GF-D8 (cell line): ENCODE data around the gene ZNF776.
A peak's percentile ranks its signal among the peaks of the same experiment; 100 is the strongest.
"Not testable (repeated sequence)": the region's sequence is repeated elsewhere in the genome, so short reads cannot be mapped to it uniquely, and the experiment has no call there.

Source experiments
- DNase-seq: peaks from one replicate; lab custom pipeline; 2025; lab: John Stamatoyannopoulos, UW

Gene ZNF776

DNA sequence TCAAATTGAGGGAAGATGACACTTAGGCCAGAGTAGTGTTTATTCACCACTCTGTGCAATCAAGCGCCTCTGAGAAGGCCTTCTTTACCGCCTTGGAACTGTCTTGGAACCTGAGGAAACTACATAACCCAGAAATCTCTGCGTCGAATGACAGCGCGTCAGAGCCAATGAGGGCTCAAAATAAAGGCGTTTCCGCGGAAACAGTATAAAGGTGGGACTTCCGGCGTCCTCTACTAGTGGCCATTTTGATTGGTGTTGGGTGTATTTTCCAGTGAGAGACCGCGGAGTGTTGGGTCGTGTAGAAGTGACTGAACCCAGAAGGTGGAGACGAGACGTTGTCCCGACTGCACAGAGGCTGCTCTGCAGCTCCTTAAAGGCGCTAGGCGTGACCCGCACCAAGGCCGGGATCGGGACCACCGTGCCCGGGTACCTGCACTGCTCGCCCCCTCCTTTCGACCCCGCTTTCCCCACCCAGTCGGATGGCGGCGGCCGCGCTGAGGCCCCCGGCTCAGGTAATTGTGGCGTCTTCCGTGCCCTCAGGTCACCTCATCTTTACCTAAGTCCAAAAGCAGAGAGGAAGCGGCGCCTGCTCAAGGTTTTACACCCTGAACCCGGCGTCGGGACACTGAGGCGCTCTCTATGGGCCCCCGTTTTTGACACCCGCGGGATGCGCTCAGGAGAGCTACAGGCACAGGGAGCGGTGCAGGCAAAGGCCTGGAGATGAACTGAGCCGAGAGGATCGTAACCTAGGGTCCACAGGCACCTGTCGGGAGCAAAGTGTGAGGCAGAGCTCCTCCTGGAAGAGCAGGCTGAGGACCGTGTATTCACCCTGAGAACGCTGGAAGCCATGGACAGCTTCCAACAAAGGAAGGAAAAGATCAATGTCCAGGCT lies at the start of gene ZNF776:
ZNF776 (plus strand) TSS at position 236 of the 892 bp plus-strand sequence; CDS start at position 480, 244 bp downstream.
- peak; percentile 68 for DNase-seq

DNA sequence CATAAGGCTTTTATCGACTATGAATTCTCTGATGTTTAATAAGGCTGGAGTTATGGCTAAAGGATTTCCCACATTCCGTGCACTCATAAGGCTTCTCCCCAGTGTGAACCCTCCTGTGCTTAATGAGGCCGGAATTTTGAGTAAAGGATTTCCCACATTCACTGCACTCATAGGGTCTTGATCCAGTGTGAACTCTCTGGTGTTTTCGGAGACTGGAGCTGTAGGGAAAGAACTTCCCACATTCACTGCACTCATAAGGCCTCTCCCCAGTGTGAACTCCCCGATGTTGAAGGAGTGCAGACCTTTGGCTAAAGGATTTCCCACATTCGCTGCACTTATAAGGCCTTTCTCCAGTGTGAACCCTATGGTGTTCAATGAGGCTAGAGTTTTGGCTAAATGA lies 45.0 kb upstream of the ZNF776 start:
- no peak for DNase-seq

GRCh38 chr19:57706346-57706745 lies 40.3 kb upstream of the ZNF776 start:
- no peak for DNase-seq

DNA sequence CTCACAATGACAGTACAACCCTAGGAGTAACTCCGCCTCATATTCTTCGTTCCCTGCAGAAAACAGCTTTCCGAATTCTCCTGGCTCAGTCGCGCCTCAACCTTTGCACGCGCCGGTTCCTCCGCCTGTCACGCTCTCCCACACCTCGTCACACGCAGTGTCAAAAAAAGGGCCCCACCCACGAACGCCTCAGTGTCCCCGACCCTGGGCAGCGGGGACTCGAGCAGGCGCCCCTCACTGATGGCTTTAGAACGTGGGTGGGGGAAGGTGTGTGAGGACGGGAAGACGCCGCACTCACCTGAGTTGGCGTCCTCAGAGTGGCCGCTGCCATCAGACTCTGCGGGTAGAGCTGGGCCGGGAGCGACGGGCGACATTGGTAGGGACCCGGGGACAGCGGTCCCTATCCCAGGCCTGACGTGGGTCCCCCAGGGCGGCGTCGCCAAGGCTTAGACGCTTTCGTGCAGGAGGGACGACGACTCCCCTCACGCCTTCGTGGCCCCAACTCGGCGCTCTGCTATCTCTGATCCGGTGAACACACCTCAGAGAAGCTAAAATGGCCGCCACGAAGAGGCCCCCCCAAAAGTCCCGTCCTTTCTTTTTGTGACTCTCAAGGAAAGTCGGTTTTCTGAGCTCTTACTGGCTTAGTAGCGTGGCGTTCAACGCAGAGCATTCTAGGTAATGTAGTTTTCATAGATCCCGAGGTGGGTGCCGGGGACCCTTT lies 37.8 kb upstream of the ZNF776 start, which contains the start of gene ZNF154:
ZNF154 (minus strand) TSS at position 564 of the 721 bp plus-strand sequence; CDS start at position 331, 233 bp downstream.
- DNase-seq: no peak

DNA sequence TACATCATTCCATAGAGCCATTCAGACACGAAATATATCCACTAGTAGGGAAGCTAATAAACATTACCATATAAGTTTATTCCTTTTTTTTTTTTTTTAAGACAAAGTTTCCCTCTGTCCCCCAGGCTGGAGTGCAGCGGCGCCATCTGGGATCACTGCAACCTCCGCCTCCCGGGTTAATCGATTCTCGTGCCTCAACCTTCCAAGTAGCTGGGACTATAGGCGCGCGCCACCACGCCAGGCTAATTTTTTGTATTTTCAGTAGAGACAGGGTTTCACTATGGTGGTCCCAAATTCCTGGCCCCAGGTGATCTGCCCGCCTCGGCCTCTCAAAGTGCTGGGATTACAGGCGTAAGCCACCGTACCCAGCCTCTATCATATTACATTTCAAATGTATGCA lies 37.0 kb upstream of the ZNF776 start:
- no peak for DNase-seq

DNA sequence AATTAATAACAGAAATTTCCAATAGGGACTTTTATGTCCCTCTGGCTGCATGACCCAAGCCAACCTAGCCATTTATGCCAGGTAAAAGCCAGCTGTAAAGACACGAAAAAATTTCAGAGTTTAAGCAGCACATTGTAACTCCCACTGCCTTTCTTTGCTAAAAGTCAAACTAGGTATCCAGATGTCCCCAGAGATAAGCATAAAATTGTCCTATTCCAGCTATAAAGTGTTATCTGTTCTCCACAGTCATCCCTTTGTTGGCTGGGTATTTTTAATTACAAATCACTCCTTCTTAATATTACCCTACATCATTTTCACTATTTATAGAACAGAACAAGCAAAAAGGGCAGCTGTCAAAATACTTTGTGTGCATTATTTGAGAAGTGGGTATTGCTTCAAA lies 34.4 kb upstream of the ZNF776 start:
- no peak for DNase-seq

DNA sequence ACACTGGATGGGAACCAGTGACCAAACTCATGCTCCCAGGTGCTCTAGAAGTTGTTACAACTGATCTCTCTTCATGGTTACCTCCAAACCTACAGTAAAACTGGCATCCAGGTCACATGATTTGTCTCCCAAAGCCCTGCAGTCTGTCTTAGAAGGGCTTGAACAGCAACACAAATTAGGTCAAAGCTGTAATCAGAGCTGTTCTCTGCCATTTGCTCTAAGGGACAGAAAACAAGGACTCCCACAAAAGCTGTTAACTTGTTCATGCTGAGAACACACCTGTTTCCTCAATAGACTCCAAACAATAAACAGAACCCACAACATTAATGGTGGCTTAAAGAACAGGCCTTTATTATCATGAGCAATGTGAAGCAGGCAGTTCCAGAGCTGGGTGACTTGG lies 27.2 kb upstream of the ZNF776 start:
- no peak for DNase-seq

DNA sequence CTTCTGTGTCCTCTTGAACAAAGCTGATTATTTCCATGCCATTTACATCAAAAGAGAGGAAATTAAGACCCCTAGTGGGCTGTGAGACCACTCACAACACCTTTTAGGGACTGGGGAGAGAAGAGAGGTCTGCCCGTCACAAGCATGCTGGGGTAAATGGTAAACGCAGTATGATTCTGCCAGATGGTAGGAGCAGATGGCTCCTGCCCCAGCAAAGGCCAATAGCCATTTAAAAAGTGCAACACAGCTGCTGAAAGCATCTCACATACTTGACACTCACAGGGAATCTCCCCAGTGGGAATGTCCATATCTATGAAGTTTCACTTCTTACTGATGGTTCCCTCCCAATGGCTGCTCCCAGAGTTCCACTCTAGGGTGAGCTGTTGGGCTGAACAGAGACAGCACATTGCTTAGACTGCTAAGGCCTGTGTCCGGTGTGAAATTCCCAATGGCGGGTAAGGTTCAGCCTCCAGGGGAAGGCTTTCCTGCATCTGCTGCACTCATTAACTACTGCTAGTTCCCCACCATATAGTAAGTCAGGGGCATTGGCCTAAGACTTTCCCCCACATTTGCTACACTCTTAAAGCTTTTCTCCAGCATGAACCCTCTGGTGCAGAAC lies 26.6 kb upstream of the ZNF776 start:
- no peak for DNase-seq

DNA sequence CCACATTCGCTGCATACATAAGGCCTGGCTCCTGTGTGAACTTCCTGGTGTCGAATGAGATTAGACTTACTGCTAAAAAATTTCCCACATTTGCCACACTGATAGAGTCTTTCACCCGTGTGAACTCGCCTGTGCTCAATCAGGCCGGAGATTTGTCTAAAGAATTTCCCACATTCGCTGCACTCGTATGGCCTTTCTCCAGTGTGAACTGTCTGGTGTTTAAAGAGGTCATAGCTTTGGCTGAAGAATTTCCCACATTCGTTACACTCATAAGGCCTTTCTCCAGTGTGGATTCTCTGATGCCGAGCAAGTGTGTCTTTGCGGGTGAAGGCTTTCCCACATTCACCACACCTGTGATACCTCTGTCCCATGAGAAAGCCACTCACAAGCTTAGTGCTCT lies 25.7 kb upstream of the ZNF776 start:
- DNase-seq: no peak

DNA sequence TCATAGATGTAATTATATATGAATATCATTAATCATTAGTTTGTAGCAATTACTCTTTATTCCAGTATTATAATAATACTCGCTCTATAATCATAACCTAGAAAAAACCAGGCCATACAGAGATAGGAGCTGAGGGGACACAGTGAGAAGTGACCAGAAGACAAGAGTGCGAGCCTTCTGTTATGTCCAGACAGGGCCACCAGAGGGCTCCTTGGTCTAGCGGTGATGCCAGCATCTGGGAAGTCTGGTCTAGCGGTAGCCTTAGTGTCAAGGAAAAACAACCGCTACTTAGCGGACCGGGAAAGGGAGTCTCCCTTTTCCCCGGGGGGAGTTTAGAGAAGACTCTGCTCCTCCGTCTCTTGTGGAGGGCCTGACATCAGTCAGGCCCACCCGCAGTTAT lies 8.3 kb upstream of the ZNF776 start:
- DNase-seq: not testable (repeated sequence)

DNA sequence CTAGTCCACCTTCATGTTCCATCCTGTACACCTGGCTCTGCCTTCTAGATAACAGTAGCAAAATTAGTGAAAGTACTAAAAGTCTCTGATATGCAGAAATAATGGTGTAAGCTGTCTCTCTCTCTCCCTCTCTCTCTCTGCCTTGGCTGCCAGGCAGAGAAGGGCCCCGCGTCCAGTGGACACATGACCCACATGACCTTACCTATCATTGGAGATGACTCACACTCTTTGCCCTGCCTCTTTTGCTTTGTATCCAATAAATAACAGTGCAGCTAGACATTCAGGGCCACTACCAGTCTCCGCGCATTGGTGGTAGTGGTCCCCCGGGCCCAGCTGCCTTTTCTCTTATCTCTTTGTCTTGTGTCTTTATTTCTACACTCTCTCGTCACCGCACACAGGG lies 7.8 kb upstream of the ZNF776 start:
- not testable (repeated sequence) for DNase-seq

DNA sequence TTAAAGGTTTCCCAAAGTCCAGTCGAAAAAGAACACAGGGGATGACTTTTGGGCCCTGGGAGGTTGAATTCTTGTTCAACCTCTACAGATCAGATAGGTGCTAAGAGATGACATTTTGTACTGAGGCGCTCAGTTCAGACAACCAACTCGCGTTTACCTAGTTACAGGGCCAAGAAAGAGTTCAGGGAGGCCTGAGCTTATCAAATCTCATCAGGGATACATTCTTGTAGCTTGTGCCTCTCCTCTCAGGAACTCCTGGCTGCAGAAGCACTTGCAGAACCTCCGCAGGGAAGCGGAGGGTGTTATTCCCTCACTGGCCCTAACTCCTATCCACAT lies 825 bp downstream of the ZNF776 start:
- no peak for DNase-seq

DNA sequence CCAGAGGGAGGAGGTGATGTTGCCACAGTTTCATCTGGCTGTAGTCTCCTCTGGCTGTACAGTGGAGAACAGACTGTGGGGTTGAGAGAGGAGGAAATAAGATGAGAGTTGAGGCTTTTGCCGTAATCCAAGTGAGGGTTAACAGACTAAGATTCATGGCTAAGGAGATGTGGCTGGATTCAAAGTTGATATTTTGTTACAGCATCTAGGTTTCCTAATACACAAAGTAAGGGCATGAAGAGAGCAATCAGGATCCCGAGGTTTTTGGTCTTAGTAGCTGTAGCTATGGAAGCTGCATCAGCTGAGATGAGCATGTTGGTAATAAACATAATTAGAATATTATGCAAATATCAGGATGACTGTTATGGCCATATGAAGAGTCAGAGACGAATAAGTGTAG lies 1.4 kb downstream of the ZNF776 start:
- no peak for DNase-seq

GRCh38 chr19:57754091-57754673 lies 7.6 kb downstream of the ZNF776 start:
- no peak for DNase-seq

GRCh38 chr19:57755031-57755430 lies 8.4 kb downstream of the ZNF776 start:
- no peak for DNase-seq

DNA sequence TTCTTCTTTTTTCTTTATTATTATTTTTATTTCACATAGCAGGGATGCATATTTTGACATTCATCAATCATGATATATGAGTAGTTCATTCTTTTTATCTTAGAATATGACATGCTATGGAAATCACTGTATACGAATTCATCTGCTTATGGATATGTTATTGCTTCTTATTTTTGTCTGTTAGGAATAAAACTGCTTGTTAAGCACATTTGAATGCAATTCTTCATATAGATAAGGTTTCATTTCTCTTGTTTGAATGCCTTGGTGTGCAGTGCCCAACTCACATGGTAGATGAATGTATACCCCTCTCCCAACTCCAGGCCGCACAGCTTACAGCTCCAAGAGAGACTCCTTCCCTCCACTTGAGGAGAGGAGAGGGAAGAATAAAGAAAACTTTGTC lies 11.3 kb downstream of the ZNF776 start:
- no peak for DNase-seq

- no peak for DNase-seq
Observed at GRCh38 chr19:57759096-57759495, 12.5 kb downstream of the ZNF776 start.

- peak; percentile 73 for DNase-seq
Observed at GRCh38 chr19:57769345-57770131, 22.9 kb downstream of the ZNF776 start, which contains the start of gene ZNF586. TSS of gene ZNF586 (plus strand) at chr19:57769676. CDS start at chr19:57769843, 167 bp downstream.

- no peak for DNase-seq
Observed at GRCh38 chr19:57771417-57771816, 24.8 kb downstream of the ZNF776 start.

- DNase-seq: no peak
Observed at GRCh38 chr19:57773488-57773887, 26.9 kb downstream of the ZNF776 start.

DNA sequence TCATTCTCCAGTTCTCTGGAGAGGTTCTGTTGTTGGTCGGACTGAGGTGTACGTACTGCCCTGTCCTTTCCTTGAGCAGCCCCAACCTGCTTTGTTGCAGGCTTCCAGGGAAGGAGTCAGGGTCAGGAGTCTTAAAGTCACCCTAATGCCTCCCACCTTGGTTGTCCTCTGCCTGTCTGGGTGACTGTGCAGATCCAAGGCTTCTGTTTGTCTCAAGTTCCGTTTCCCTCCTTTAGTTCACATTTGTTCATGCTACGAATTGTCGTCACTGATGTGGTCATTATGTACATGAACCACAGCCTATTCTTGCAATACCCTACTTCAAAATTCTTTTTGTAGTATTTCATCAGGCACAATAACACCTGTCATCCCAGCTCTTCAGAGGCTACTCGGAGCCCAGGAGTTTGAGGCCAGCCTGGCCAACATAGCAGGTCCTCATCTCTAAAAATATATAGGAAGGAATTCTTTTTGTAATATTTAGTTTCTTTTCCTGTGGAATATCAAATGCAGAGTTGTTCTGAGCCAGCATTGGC lies 30.2 kb downstream of the ZNF776 start:
- DNase-seq: no peak
